Urothelium cell line (cell line): Measurements from ENCODE around the gene KRTAP10-1.

Source experiments
- DNase-seq: peaks from one replicate; pipeline ENCODE4 v3.0.0; 2011; ENCODE audit warnings: low spot score, mixed read lengths
- FAIRE-seq: peaks from 2 replicates; lab custom pipeline; 2011; peaks lifted over from hg19 to GRCh38; lab: Jason Lieb, UNC

KRTAP10-1 gene

GRCh38 chr21:44492567-44493385 lies 47.2 kb downstream of the KRTAP10-1 start:
- FAIRE-seq, result no peak
- DNase-seq, result no peak

DNA sequence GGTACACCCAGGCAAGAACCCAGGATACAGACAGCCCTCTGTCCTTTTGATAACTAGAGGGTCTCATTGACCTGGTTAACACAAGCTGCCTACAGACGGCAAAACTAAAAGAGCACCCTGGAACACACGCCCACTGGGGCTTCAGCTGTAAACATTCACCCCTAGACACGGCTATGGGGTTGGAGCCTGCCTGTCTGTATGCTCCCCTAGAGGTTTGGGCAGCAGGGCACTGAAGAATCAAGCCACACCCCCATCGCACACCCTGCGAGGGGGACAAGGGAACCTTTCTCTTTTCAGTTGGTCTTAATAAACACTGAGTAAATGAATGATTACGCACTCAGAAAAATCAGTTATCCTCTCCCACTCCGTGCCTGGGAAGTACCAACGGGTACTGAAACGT lies 49.2 kb downstream of the KRTAP10-1 start:
- DNase-seq (no peak), FAIRE-seq (no peak)

DNA sequence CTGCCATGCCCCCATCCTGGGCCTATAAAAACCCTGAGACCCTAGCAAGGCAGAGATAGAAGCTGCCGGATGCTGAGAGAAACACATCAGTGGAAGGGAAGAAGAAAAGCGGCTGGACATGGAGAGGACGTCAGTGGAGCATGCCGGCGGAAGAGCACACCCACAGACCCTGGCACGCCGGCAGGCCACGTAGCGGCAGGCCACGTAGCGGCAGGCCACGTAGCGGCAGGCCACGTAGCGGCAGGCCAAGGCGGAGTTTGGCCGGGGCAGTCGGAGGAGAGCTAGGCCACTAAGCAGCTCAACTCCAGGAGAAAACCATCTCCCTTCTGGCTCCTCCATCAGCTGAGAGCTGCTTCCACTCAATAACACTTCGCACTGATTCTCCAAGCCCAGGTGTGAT lies 49.6 kb downstream of the KRTAP10-1 start:
- FAIRE-seq (no peak), DNase-seq (no peak)

GRCh38 chr21:44489962-44490361 lies 50.0 kb downstream of the KRTAP10-1 start:
- no peak for FAIRE-seq

More at GRCh38 chr21:44489962-44490361, 50.0 kb downstream of the KRTAP10-1 start:
- DNase-seq, result no peak
